H9 (cell line): ENCODE results near the gene FADS2. TPM values are rescaled to one million over a fixed set of nuclear protein-coding genes. Genes with fewer than 3 reads are reported as not detected.

Experiments
- DNase-seq: peaks from one replicate; pipeline ENCODE4 v3.0.0-alpha.2; 2017
- H2AFZ ChIP-seq: one replicate; pipeline ENCODE4 v1.6.1; 2013; ENCODE audit warnings: mild to moderate bottlenecking, low read length, control low read depth, moderate library complexity
- H2AK5ac ChIP-seq: 2 replicates; pipeline ENCODE4 v1.6.1; 2013; ENCODE audit warnings: low read length, control low read depth, mixed read lengths; ENCODE audit not compliant: insufficient read length
- H2BK120ac ChIP-seq: one replicate; pipeline ENCODE4 v1.6.1; 2013; ENCODE audit warnings: low read depth, mild to moderate bottlenecking, low read length, control low read depth, inconsistent platforms; ENCODE audit not compliant: poor library complexity, severe bottlenecking
- H2BK12ac ChIP-seq: 2 replicates; pipeline ENCODE4 v1.6.1; 2013; ENCODE audit warnings: low read length, control low read depth, mixed read lengths, low read depth; ENCODE audit not compliant: insufficient read length
- H2BK15ac ChIP-seq: 2 replicates; pipeline ENCODE4 v1.6.1; 2013; ENCODE audit warnings: low read depth, low read length, control low read depth
- H2BK20ac ChIP-seq: one replicate; pipeline ENCODE4 v1.6.1; 2013; ENCODE audit warnings: low read depth, mild to moderate bottlenecking, low read length, control low read depth, inconsistent platforms; ENCODE audit not compliant: poor library complexity, severe bottlenecking
- H2BK5ac ChIP-seq: 2 replicates; pipeline ENCODE4 v1.6.1; 2013; ENCODE audit warnings: low read length, control low read depth, mixed read lengths; ENCODE audit not compliant: insufficient read length
- H3K14ac ChIP-seq: 2 replicates; pipeline ENCODE4 v1.6.1; 2013; ENCODE audit warnings: low read length, control low read depth; ENCODE audit not compliant: insufficient read depth
- H3K18ac ChIP-seq: 2 replicates; pipeline ENCODE4 v1.6.1; 2013; ENCODE audit warnings: low read depth, mild to moderate bottlenecking, mixed read lengths, low read length, control low read depth; ENCODE audit not compliant: insufficient read length
- H3K23ac ChIP-seq: 2 replicates; pipeline ENCODE4 v1.6.1; 2013; ENCODE audit warnings: low read length, control low read depth, mixed read lengths, low read depth; ENCODE audit not compliant: insufficient read length
- H3K23me2 ChIP-seq: 2 replicates; pipeline ENCODE4 v1.6.1; 2013; ENCODE audit warnings: low read depth, mild to moderate bottlenecking, mixed read lengths, low read length, control low read depth; ENCODE audit not compliant: insufficient read length, poor library complexity, severe bottlenecking
- H3K27ac ChIP-seq: 2 replicates; pipeline ENCODE4 v1.5.1; 2013; ENCODE audit warnings: low read length, control low read depth, mixed read lengths, low read depth; ENCODE audit not compliant: insufficient read length
- H3K27me3 ChIP-seq: 2 replicates; pipeline ENCODE4 v1.6.1; 2013; ENCODE audit warnings: low read length, control low read depth, inconsistent platforms; ENCODE audit not compliant: insufficient read depth
- H3K4ac ChIP-seq: 2 replicates; pipeline ENCODE4 v1.6.1; 2013; ENCODE audit warnings: low read depth, mild to moderate bottlenecking, control low read depth, inconsistent platforms, low read length, moderate library complexity
- H3K4me1 ChIP-seq: 2 replicates; pipeline ENCODE4 v1.6.1; 2013; ENCODE audit warnings: low read length, control low read depth, inconsistent platforms; ENCODE audit not compliant: insufficient read depth
- H3K4me2 ChIP-seq: 2 replicates; pipeline ENCODE4 v1.6.1; 2013; ENCODE audit warnings: low read length, control low read depth, mixed read lengths; ENCODE audit not compliant: insufficient read length, insufficient read depth
- H3K56ac ChIP-seq: 2 replicates; pipeline ENCODE4 v1.6.1; 2013; ENCODE audit warnings: low read depth, mild to moderate bottlenecking, mixed read lengths, low read length, control low read depth; ENCODE audit not compliant: insufficient read length
- H3K79me1 ChIP-seq: 2 replicates; pipeline ENCODE4 v1.6.1; 2013; ENCODE audit warnings: low read depth, mild to moderate bottlenecking, moderate library complexity, low read length, control low read depth, inconsistent platforms; ENCODE audit not compliant: insufficient read depth, poor library complexity, severe bottlenecking
- H3K79me2 ChIP-seq: 2 replicates; pipeline ENCODE4 v1.6.1; 2013; ENCODE audit warnings: low read length, control low read depth, inconsistent platforms; ENCODE audit not compliant: insufficient read depth
- H3K9ac ChIP-seq: 2 replicates; pipeline ENCODE4 v1.6.1; 2013; ENCODE audit warnings: low read length, control low read depth, mixed read lengths; ENCODE audit not compliant: insufficient read length; ENCODE audit errors: extremely low read depth
- H3K9me3 ChIP-seq: one replicate; pipeline ENCODE4 v1.6.1; 2013; ENCODE audit warnings: low read depth, low read length, inconsistent platforms; ENCODE audit not compliant: control insufficient read depth
- H3T11ph ChIP-seq: one replicate; pipeline ENCODE4 v1.6.1; 2013; ENCODE audit warnings: mild to moderate bottlenecking, low read length, control low read depth, inconsistent platforms
- H4K20me1 ChIP-seq: one replicate; pipeline ENCODE4 v1.6.1; 2013; ENCODE audit not compliant: control insufficient read depth, insufficient read length, insufficient read depth
- H4K5ac ChIP-seq: 2 replicates; pipeline ENCODE4 v1.6.1; 2013; ENCODE audit warnings: low read depth, mild to moderate bottlenecking, mixed read lengths, low read length, control low read depth; ENCODE audit not compliant: insufficient read length
- H4K8ac ChIP-seq: replicated peaks from 2 replicates; pipeline ENCODE4 v1.6.1; 2013; ENCODE audit warnings: low read length, control low read depth, mixed read lengths, low read depth; ENCODE audit not compliant: insufficient read length
- H4K91ac ChIP-seq: 2 replicates; pipeline ENCODE4 v1.6.1; 2013; ENCODE audit warnings: low read depth, mild to moderate bottlenecking, moderate library complexity, mixed read lengths, low read length, control low read depth; ENCODE audit not compliant: insufficient read length
- H3K27ac Mint-ChIP-seq, 3 experiments: 2 replicates in 2 of 3; 3 replicates in 1 of 3; pipeline ENCODE4 v1.8.0; 2020 to 2021; ENCODE audit warnings: mixed read lengths in 3 of 3, mild to moderate bottlenecking in 1 of 3, moderate library complexity in 1 of 3
- H3K27me3 Mint-ChIP-seq: 2 replicates; pipeline ENCODE4 v1.8.0; 2021; ENCODE audit warnings: low read depth, mild to moderate bottlenecking, moderate library complexity, mixed read lengths
- H3K36me3 Mint-ChIP-seq, 3 experiments: 2 replicates in 2 of 3; 3 replicates in 1 of 3; pipeline ENCODE4 v1.8.0; 2020 to 2021; ENCODE audit warnings: low read depth in 3 of 3, mixed read lengths in 3 of 3; ENCODE audit not compliant: insufficient read depth in 1 of 3
- H3K4me1 Mint-ChIP-seq, 2 experiments: 2 replicates each; pipeline ENCODE4 v1.8.0; 2020; ENCODE audit warnings: mixed read lengths in 2 of 2
- H3K4me3 Mint-ChIP-seq, 2 experiments: 2 replicates in 1 of 2; 3 replicates in 1 of 2; pipeline ENCODE4 v1.8.0; 2020 to 2021; ENCODE audit warnings: mild to moderate bottlenecking in 2 of 2, mixed read lengths in 2 of 2, moderate library complexity in 1 of 2
- H3K9me3 Mint-ChIP-seq, 2 experiments: 2 replicates in 1 of 2; 3 replicates in 1 of 2; pipeline ENCODE4 v1.8.0; 2020; ENCODE audit warnings: mild to moderate bottlenecking in 2 of 2, mixed read lengths in 2 of 2, moderate library complexity in 1 of 2
- WGBS: extraction: QIAGEN DNeasy Blood & Tissue Kit; methylation state at CpG from one replicate; pipeline ENCODE4 v1.1.7; 2013; ENCODE audit warnings: missing lambda C conversion rate, low lambda C conversion rate, mixed read lengths; ENCODE audit not compliant: insufficient read length; ENCODE audit errors: extremely low coverage; 5-methylcytosine and 5-hydroxymethylcytosine counted together
- total RNA-seq: library from RNA; stranded (reverse); gene quantifications from 2 replicates; pipeline ENCODE4 v1.2.1, GENCODE V29; 2021
- TF ChIP-seq, protein P1 (sequence below): fragments of 200-600 bp; sonication (generic); conservative IDR thresholded peaks from 3 replicates; pipeline ENCODE4 v1.8.0; 2021; ENCODE audit warnings: antibody characterized with exemption, mild to moderate bottlenecking

FADS2 gene
- total RNA-seq, 1 experiment from 2014 or later = 322 TPM

DNA sequence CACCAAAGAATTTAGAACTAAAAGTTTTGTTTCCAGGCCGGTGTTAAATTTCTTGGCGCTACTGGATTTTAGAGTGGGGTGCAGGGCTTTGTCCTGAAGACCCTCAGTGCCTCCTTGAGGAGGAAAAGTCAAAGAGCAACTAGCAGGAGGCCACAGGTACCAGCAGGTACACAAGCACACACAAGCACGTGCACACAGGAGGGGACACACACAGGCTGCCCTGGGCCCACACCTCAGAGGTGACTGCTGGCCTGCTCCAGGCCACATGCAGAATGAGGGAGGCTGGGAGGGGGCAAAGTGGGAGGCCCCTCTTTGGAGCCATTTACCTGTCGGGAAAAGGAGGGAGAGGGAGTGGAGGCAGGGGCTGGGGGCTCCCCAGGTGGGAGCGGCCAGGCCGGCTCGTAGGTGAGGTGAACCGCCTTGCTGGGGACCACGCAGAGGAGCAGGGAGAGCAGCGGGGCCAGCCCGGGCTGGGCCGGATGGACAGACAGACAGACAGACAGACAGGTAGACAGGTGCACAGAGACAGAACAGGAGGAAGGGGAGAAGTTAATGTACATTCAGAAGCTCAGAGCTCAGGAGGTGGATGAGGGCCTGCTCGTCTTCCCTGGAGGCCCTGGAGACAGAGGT, 77.1 kb downstream of the FADS2 start:
- Histone ChIP-seq H3K79me1 (no peaks in the 10 kb centered on the region), H3K4me1 (no peaks in the 10 kb centered on the region; the same call in 1 of the 2 replicates), H2BK15ac (no peak overlapping the region), H2BK20ac (no peak overlapping the region), H3K18ac (no peak overlapping the region), H3K14ac (no peak overlapping the region), H3K79me2 (no peaks in the 10 kb centered on the region), H3K9me3 (no peaks in the 10 kb centered on the region), H2BK12ac (no peak overlapping the region), H3K27ac (no peak overlapping the region), H2BK120ac (no peak overlapping the region), H4K8ac (no peak overlapping the region), H3K23me2 (no peaks in the 10 kb centered on the region), H3K56ac (no peak overlapping the region), H3K4ac (no peak overlapping the region), H4K20me1 (no peaks in the 10 kb centered on the region), H4K91ac (no peak overlapping the region), H3K4me2 (no peak overlapping the region), H2BK5ac (no peak overlapping the region), H2AFZ (no peak overlapping the region), H3T11ph (no peak overlapping the region), H3K23ac (no peak overlapping the region), H4K5ac (no peak overlapping the region), H3K27me3 (no peaks in the 10 kb centered on the region), H2AK5ac (no peak overlapping the region), H3K9ac (no peak overlapping the region)
- peak overlapping the region in 2 of 3 experiments; percentile 21 to 48; a peak in 2 of 7 replicates for H3K27ac Mint-ChIP-seq
- no peaks in the 10 kb centered on the region for H3K36me3 Mint-ChIP-seq
- peak overlapping the region in 1 of 2 experiments; percentile 47; a peak in 2 of 5 replicates for H3K4me3 Mint-ChIP-seq
- no peak for DNase-seq
- H3K27me3 Mint-ChIP-seq = peaks cover 7% of the 10 kb centered on the region
- TF ChIP-seq, protein P1, sequence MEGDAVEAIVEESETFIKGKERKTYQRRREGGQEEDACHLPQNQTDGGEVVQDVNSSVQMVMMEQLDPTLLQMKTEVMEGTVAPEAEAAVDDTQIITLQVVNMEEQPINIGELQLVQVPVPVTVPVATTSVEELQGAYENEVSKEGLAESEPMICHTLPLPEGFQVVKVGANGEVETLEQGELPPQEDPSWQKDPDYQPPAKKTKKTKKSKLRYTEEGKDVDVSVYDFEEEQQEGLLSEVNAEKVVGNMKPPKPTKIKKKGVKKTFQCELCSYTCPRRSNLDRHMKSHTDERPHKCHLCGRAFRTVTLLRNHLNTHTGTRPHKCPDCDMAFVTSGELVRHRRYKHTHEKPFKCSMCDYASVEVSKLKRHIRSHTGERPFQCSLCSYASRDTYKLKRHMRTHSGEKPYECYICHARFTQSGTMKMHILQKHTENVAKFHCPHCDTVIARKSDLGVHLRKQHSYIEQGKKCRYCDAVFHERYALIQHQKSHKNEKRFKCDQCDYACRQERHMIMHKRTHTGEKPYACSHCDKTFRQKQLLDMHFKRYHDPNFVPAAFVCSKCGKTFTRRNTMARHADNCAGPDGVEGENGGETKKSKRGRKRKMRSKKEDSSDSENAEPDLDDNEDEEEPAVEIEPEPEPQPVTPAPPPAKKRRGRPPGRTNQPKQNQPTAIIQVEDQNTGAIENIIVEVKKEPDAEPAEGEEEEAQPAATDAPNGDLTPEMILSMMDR = no peak
- WGBS = no CpG with 5 or more reads among the region's 13 CpGs
- no peaks in the 10 kb centered on the region for H3K9me3 Mint-ChIP-seq
- H3K4me1 Mint-ChIP-seq = peaks cover 9 to 39% of the 10 kb centered on the region in 2 experiments
